ENCODE data around the gene STAT5A. TPM values are rescaled to one million over a fixed set of nuclear protein-coding genes. Genes with fewer than 3 reads are reported as not detected.

STAT5A gene
- polyA plus RNA-seq, 1 of the 3 experiments (the other 2 are of a cell fraction) = 2.3 TPM

DNA sequence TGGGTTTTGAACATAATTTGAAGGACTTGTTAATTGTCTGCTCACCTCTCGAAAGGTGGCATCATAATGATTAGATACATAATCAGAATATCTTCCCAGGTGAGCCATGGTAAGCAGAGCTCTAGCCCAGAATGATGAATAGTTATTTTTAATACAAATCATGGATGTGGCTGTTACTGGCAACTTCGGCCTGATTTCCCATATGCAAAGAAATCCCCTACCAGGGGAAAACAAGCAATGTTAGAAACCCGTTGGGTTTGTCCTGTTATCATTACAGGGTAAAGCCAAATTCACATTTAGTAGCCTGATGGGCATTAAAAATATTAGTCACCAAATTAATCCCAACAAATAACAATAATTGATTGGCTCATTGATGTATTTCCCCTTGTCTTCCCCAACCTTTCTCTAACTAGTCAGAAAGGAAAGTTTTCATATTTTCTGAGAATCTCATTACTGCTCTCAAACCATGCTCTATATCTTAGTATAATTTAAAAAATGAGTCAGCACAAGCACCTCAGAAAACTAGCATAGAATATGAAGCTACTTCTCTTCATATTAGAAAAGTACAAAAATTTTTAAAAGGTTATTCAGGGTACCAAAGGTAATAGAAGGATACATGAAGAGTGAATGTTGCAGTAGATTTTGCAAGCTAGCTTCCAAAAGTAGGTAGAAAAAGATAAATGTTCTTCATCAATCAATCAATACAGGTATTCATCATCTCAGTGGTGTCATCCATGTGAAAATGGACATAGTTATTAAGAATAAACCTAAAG, 17.1 kb upstream of the STAT5A start (continued):
- TF ChIP-seq, protein P1, sequence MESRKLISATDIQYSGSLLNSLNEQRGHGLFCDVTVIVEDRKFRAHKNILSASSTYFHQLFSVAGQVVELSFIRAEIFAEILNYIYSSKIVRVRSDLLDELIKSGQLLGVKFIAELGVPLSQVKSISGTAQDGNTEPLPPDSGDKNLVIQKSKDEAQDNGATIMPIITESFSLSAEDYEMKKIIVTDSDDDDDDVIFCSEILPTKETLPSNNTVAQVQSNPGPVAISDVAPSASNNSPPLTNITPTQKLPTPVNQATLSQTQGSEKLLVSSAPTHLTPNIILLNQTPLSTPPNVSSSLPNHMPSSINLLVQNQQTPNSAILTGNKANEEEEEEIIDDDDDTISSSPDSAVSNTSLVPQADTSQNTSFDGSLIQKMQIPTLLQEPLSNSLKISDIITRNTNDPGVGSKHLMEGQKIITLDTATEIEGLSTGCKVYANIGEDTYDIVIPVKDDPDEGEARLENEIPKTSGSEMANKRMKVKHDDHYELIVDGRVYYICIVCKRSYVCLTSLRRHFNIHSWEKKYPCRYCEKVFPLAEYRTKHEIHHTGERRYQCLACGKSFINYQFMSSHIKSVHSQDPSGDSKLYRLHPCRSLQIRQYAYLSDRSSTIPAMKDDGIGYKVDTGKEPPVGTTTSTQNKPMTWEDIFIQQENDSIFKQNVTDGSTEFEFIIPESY (IDR thresholded peaks at IDR 0.05; ENCODE audit: borderline replicate concordance, low read depth) = no peak
- TF ChIP-seq RCOR1 (IDR thresholded peaks at IDR 0.05; ENCODE audit: low read length) (no peak), SMC3 (IDR thresholded peaks at IDR 0.05; ENCODE audit: low read depth, low read length) (no peak)

DNA sequence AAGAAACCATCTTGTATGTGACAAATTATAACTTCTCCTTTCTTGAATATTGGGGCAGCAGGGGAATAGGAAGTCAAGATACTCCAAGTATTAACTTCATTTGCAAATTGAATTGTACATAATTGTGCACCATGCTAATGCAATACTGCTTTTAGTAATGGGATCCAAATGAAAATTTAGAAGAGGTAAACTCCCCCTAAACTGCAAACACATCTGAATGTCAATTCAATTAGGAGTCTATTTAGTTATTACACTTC, 16.6 kb upstream of the STAT5A start:
- no peak for DNase-seq
- Histone ChIP-seq H4K20me1 (ENCODE audit: insufficient read depth) (peaks cover 38% of the 10 kb centered on the region), H3K27ac (ENCODE audit: low read depth in 2 of 2, low read length in 1 of 2) (no peak overlapping the region), H3K4me1 (ENCODE audit: control insufficient read depth in 1 of 2, insufficient read depth in 2 of 2, low read depth in 1 of 2, low read length in 1 of 2) (peaks cover 11 to 13% of the 10 kb centered on the region in 2 experiments), H3K4me3 (ENCODE audit: low read depth in 2 of 2, low read length in 1 of 2) (no peak overlapping the region), H3K9me2 (no peaks in the 10 kb centered on the region), H3K9ac (no peak overlapping the region), H3K4me2 (no peak overlapping the region), H3K9me3 (no peaks in the 10 kb centered on the region), H2AFZ (ENCODE audit: low read depth) (no peak overlapping the region), H3K36me3 (replicated peaks in 1 of 2; ENCODE audit: control insufficient read depth in 1 of 2, insufficient read depth in 2 of 2, low read length in 1 of 2) (no peaks in the 10 kb centered on the region), H3K27me3 (ENCODE audit: insufficient read depth) (no peaks in the 10 kb centered on the region), H3F3A (replicated peaks; ENCODE audit: insufficient read depth) (peaks cover 6% of the 10 kb centered on the region), H3K79me2 (ENCODE audit: insufficient read depth) (peaks cover 85% of the 10 kb centered on the region)
- TF ChIP-seq RXRA (IDR thresholded peaks at IDR 0.05; ENCODE audit: borderline replicate concordance, low read depth) = no peak
- ChIA-PET POLR2A (no interaction called here), CTCF (interaction anchor here (1.1 kb wide), 1 partner anchor 40 kb away, joined by 3 read pairs; no protein-coding TSS in a partner anchor)

DNA sequence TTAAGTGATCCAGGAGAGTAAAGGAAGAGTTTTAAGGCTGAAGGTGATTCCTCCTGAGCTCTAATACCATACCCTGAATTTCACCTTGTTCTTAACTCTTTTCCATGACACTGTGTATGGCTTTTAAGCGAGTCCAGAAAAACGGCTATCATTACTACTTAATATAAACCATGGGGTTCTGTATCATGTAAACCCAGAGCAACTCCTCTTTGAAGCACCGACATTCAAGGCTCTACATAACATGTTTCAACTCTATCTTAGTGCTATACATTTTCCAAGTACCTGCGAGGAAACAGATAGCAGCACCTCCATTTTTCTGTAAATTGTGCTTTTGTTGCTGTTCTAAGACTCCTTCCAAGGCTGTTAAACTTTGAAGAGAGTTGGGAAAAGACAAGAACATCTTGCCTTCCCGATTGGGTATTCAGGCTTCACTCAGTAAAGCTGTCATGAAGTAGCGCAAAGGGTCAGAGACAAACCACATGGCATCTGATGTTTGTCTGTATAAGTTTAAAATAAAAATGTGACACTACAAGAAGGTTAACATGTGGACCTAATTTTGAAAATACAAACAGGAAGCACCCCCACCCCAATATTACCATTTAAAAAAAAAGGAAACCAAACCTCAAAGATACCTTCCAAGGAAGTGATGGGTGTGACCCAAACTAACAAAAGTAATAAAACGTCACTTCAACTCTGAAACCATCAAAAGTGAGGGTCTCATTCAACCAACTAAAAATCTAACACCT, 16.0 kb upstream of the STAT5A start:
- Histone ChIP-seq H3K79me2 (ENCODE audit: insufficient read depth) (peaks cover 80% of the 10 kb centered on the region), H3K9ac (no peak overlapping the region), H3K9me2 (no peaks in the 10 kb centered on the region), H2AFZ (ENCODE audit: low read depth) (no peak overlapping the region), H4K20me1 (ENCODE audit: insufficient read depth) (peaks cover 38% of the 10 kb centered on the region), H3K4me3 (ENCODE audit: low read depth in 2 of 2, low read length in 1 of 2) (no peak overlapping the region), H3K27ac (ENCODE audit: low read depth in 2 of 2, low read length in 1 of 2) (no peak overlapping the region), H3K4me2 (no peak overlapping the region), H3K36me3 (replicated peaks in 1 of 2; ENCODE audit: control insufficient read depth in 1 of 2, insufficient read depth in 2 of 2, low read length in 1 of 2) (no peaks in the 10 kb centered on the region), H3K4me1 (ENCODE audit: control insufficient read depth in 1 of 2, insufficient read depth in 2 of 2, low read depth in 1 of 2, low read length in 1 of 2) (peaks cover 17 to 19% of the 10 kb centered on the region in 2 experiments), H3K9me3 (no peaks in the 10 kb centered on the region), H3K27me3 (ENCODE audit: insufficient read depth) (no peaks in the 10 kb centered on the region), H3F3A (replicated peaks; ENCODE audit: insufficient read depth) (peaks cover 5% of the 10 kb centered on the region)
- ChIA-PET CTCF (interaction anchor here (1.1 kb wide), 1 partner anchor 40 kb away, joined by 3 read pairs; no protein-coding TSS in a partner anchor), POLR2A (no interaction called here)
- 85% methylated on average over 7 of the region's 7 CpGs for WGBS (ENCODE audit: low lambda C conversion rate)
- no peak for DNase-seq
- TF ChIP-seq, protein P2, sequence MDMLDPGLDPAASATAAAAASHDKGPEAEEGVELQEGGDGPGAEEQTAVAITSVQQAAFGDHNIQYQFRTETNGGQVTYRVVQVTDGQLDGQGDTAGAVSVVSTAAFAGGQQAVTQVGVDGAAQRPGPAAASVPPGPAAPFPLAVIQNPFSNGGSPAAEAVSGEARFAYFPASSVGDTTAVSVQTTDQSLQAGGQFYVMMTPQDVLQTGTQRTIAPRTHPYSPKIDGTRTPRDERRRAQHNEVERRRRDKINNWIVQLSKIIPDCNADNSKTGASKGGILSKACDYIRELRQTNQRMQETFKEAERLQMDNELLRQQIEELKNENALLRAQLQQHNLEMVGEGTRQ (IDR thresholded peaks at IDR 0.05; ENCODE audit: borderline replicate concordance, low read depth, low read length) = no peak
- TF ChIP-seq JUND (IDR thresholded peaks at IDR 0.05) (no peak), MXI1 (IDR thresholded peaks at IDR 0.05; ENCODE audit: low read depth, low read length) (no peak), ELF1 (IDR thresholded peaks at IDR 0.05) (no peak), SIN3A (IDR thresholded peaks at IDR 0.05; ENCODE audit: borderline replicate concordance, low read depth, low read length) (no peak), EP300 (IDR thresholded peaks at IDR 0.05; ENCODE audit: borderline replicate concordance in 1 of 2, low read depth in 1 of 2, low read length in 1 of 2) (no peak)
- TF ChIP-seq, protein P3, sequence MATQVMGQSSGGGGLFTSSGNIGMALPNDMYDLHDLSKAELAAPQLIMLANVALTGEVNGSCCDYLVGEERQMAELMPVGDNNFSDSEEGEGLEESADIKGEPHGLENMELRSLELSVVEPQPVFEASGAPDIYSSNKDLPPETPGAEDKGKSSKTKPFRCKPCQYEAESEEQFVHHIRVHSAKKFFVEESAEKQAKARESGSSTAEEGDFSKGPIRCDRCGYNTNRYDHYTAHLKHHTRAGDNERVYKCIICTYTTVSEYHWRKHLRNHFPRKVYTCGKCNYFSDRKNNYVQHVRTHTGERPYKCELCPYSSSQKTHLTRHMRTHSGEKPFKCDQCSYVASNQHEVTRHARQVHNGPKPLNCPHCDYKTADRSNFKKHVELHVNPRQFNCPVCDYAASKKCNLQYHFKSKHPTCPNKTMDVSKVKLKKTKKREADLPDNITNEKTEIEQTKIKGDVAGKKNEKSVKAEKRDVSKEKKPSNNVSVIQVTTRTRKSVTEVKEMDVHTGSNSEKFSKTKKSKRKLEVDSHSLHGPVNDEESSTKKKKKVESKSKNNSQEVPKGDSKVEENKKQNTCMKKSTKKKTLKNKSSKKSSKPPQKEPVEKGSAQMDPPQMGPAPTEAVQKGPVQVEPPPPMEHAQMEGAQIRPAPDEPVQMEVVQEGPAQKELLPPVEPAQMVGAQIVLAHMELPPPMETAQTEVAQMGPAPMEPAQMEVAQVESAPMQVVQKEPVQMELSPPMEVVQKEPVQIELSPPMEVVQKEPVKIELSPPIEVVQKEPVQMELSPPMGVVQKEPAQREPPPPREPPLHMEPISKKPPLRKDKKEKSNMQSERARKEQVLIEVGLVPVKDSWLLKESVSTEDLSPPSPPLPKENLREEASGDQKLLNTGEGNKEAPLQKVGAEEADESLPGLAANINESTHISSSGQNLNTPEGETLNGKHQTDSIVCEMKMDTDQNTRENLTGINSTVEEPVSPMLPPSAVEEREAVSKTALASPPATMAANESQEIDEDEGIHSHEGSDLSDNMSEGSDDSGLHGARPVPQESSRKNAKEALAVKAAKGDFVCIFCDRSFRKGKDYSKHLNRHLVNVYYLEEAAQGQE (IDR thresholded peaks at IDR 0.05; ENCODE audit: low read depth, low read length) = no peak
- TF ChIP-seq, protein P1 (IDR thresholded peaks at IDR 0.05; ENCODE audit: borderline replicate concordance, low read depth) = no peak
- TF ChIP-seq, protein P4, sequence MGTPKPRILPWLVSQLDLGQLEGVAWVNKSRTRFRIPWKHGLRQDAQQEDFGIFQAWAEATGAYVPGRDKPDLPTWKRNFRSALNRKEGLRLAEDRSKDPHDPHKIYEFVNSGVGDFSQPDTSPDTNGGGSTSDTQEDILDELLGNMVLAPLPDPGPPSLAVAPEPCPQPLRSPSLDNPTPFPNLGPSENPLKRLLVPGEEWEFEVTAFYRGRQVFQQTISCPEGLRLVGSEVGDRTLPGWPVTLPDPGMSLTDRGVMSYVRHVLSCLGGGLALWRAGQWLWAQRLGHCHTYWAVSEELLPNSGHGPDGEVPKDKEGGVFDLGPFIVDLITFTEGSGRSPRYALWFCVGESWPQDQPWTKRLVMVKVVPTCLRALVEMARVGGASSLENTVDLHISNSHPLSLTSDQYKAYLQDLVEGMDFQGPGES (IDR thresholded peaks at IDR 0.05; ENCODE audit: low read depth, low read length) = no peak
